PC-3 (cell line): ENCODE measurements around the gene CTSF. TPM values are rescaled to one million over a fixed set of nuclear protein-coding genes. Genes with fewer than 3 reads are reported as not detected.

Experiments
- ATAC-seq: fragments of 200-7000 bp; cut with Tn5 transposase; 2 replicates; pipeline ENCODE4 v1.9.1; 2020; ENCODE audit warnings: mild to moderate bottlenecking, moderate library complexity
- BruUV-seq: library from RNA; stranded (reverse); fragments of 400-500 nt; replicated peaks from 2 replicates; lab custom pipeline; 2021; lab: Mats Ljungman, UMichigan
- CTCF ChIA-PET: fragments of 300-600 bp; sonication (Branson Sonifier 250); formaldehyde crosslinking; loops from one replicate; lab custom pipeline; 2022; ENCODE audit warnings: antibody characterized with exemption; lab: Charles Lee
- POLR2A ChIA-PET: fragments of 300-600 bp; sonication (Branson Sonifier 250); formaldehyde crosslinking; loops from one replicate; lab custom pipeline; 2022; ENCODE audit warnings: antibody characterized with exemption; ENCODE audit not compliant: unreplicated experiment; lab: Charles Lee
- DNase-seq: peaks from one replicate; pipeline ENCODE4 v3.0.0-alpha.2; 2015
- H2AFZ ChIP-seq: fragments of 300-600 bp; sonication (generic); 2 replicates; pipeline ENCODE4 v1.6.0; 2016; ENCODE audit warnings: antibody characterized with exemption, low read length
- H3F3A ChIP-seq: fragments of 300-600 bp; sonication (generic); one replicate; pipeline ENCODE4 v1.6.0; 2017; ENCODE audit warnings: antibody characterized with exemption, low read length, control low read depth, mild to moderate bottlenecking; ENCODE audit not compliant: unreplicated experiment
- H3K27ac ChIP-seq: fragments of 300-600 bp; sonication (generic); 2 replicates; pipeline ENCODE4 v1.5.1; 2016; ENCODE audit warnings: mild to moderate bottlenecking, low read length
- H3K27me3 ChIP-seq: fragments of 300-600 bp; sonication (generic); 2 replicates; pipeline ENCODE4 v1.6.1; 2016; ENCODE audit warnings: low read length, mixed read lengths
- H3K36me3 ChIP-seq: fragments of 300-600 bp; sonication (generic); 2 replicates; pipeline ENCODE4 v1.6.1; 2016; ENCODE audit warnings: low read depth, mixed run types, low read length, mixed read lengths
- H3K4me1 ChIP-seq: fragments of 300-600 bp; sonication (generic); 2 replicates; pipeline ENCODE4 v1.5.1; 2016; ENCODE audit warnings: low read length; ENCODE audit not compliant: insufficient read depth
- H3K4me2 ChIP-seq: fragments of 300-600 bp; sonication (generic); 2 replicates; pipeline ENCODE4 v1.6.0; 2016; ENCODE audit warnings: low read length
- H3K4me3 ChIP-seq: fragments of 300-600 bp; sonication (generic); 2 replicates; pipeline ENCODE4 v1.5.1; 2016; ENCODE audit warnings: mild to moderate bottlenecking, low read length, mixed read lengths
- H3K79me2 ChIP-seq: fragments of 300-600 bp; sonication (generic); 2 replicates; pipeline ENCODE4 v1.6.1; 2017; ENCODE audit warnings: low read length, mixed read lengths
- H3K9ac ChIP-seq: fragments of 300-600 bp; sonication (generic); 2 replicates; pipeline ENCODE4 v1.6.0; 2016; ENCODE audit warnings: mild to moderate bottlenecking, low read length
- H3K9me2 ChIP-seq: fragments of 300-600 bp; sonication (generic); replicated peaks from 2 replicates; pipeline ENCODE4 v1.6.1; 2016; ENCODE audit warnings: mixed run types, low read length, mixed read lengths
- H3K9me3 ChIP-seq: fragments of 300-600 bp; sonication (generic); 2 replicates; pipeline ENCODE4 v1.6.1; 2016; ENCODE audit warnings: low read length, mixed read lengths
- H4K20me1 ChIP-seq: fragments of 300-600 bp; sonication (generic); 2 replicates; pipeline ENCODE4 v1.6.1; 2016; ENCODE audit warnings: low read length, mixed read lengths
- CTCF ChIP-seq: fragments of 300-600 bp; sonication (generic); conservative IDR thresholded peaks from 2 replicates; pipeline ENCODE4 v1.5.1; 2017; ENCODE audit warnings: antibody characterized with exemption, low read depth, mild to moderate bottlenecking, low read length
- EZH2 ChIP-seq: fragments of 300-600 bp; sonication (generic); IDR thresholded peaks from one replicate; pipeline ENCODE4 v1.6.1; 2017; ENCODE audit warnings: antibody characterized with exemption, mild to moderate bottlenecking, low read length; ENCODE audit not compliant: unreplicated experiment
- EZH2phosphoT487 ChIP-seq: fragments of 300-600 bp; sonication (generic); IDR thresholded peaks from 2 replicates; pipeline ENCODE4 v1.6.1; 2018; ENCODE audit warnings: mild to moderate bottlenecking, antibody characterized with exemption, low read length, borderline replicate concordance
- intact Hi-C: fragments of 100-400 bp; cut with micrococcal nuclease; formaldehyde crosslinking; loops from 2 replicates; pipeline ENCODE4 v1.9.0; 2023
- total RNA-seq: library from RNA; depleted of rRNA; stranded (reverse); fragments of >200 nt; gene quantifications from 2 replicates; pipeline ENCODE4 v1.2.3, GENCODE V29; 2014

Gene CTSF
- total RNA-seq, 1 experiment from 2014 or later = 9.4 TPM

DNA sequence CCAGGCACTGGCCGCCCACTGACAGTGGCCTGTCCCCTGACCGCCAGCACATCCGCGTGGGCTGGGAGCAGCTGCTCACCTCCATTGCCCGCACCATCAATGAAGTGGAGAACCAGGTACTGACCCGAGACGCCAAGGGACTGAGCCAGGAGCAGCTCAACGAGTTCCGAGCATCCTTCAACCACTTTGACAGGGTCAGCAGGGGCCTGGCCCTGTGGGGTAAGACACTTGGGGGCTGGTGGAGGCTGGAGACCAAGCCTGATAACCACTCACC lies 6.5 kb downstream of the CTSF start:
- H3K4me2 ChIP-seq = no peak overlapping the region
- H3K36me3 ChIP-seq = no peaks in the 10 kb centered on the region
- no peak overlapping the region for H3K27ac ChIP-seq
- H3K9ac ChIP-seq = no peak overlapping the region
- no peaks in the 10 kb centered on the region for H3K27me3 ChIP-seq
- no peaks in the 10 kb centered on the region for H3K4me1 ChIP-seq
- POLR2A ChIA-PET = no interaction called here
- no peaks in the 10 kb centered on the region for H4K20me1 ChIP-seq
- TF ChIP-seq EZH2phosphoT487 = no peak
- no peak for TF ChIP-seq CTCF
- no peak for TF ChIP-seq EZH2
- no peaks in the 10 kb centered on the region for H3K79me2 ChIP-seq
- no peak for ATAC-seq
- no peaks in the 10 kb centered on the region for H3K9me3 ChIP-seq
- H3F3A ChIP-seq = no peaks in the 10 kb centered on the region
- H2AFZ ChIP-seq = no peak overlapping the region
- intact Hi-C loops = no loop called here
- H3K9me2 ChIP-seq = no peaks in the 10 kb centered on the region
- no TSS peak for BruUV-seq
- DNase-seq = no peak
- no peak overlapping the region for H3K4me3 ChIP-seq
- CTCF ChIA-PET = no interaction called here

GRCh38 chr11:66561178-66561974 lies 7.0 kb downstream of the CTSF start:
- Histone ChIP-seq H4K20me1 (no peaks in the 10 kb centered on the region), H3K4me1 (no peaks in the 10 kb centered on the region), H3K79me2 (no peaks in the 10 kb centered on the region), H3K27ac (no peak overlapping the region), H3F3A (no peaks in the 10 kb centered on the region), H3K4me2 (no peak overlapping the region), H3K9me2 (no peaks in the 10 kb centered on the region), H2AFZ (no peak overlapping the region), H3K4me3 (no peak overlapping the region), H3K36me3 (no peaks in the 10 kb centered on the region), H3K9ac (no peak overlapping the region), H3K27me3 (no peaks in the 10 kb centered on the region), H3K9me3 (no peaks in the 10 kb centered on the region)
- no TSS peak for BruUV-seq
- DNase-seq (no peak), ATAC-seq (no peak)
- POLR2A ChIA-PET = no interaction called here
- CTCF ChIA-PET = interaction anchor here (0.7 kb wide), 1 partner anchor 133 kb away, joined by 3 read pairs; no protein-coding TSS in a partner anchor
- TF ChIP-seq CTCF = no peak
- no peak for TF ChIP-seq EZH2phosphoT487
- TF ChIP-seq EZH2 = no peak
- intact Hi-C loops = no loop called here

- H3K9ac ChIP-seq = no peak overlapping the region
- no peaks in the 10 kb centered on the region for H3F3A ChIP-seq
- no peak overlapping the region for H3K4me3 ChIP-seq
- H3K27ac ChIP-seq = no peak overlapping the region
- H2AFZ ChIP-seq = no peak overlapping the region
- H3K9me3 ChIP-seq = no peaks in the 10 kb centered on the region
- CTCF ChIA-PET = no interaction called here
- no peaks in the 10 kb centered on the region for H3K9me2 ChIP-seq
- H4K20me1 ChIP-seq = no peaks in the 10 kb centered on the region
- POLR2A ChIA-PET = no interaction called here
- no TSS peak for BruUV-seq
- H3K4me2 ChIP-seq = no peak overlapping the region
- intact Hi-C loops = no loop called here
- no peak for DNase-seq
- H3K79me2 ChIP-seq = no peaks in the 10 kb centered on the region
- H3K4me1 ChIP-seq = no peaks in the 10 kb centered on the region
- H3K27me3 ChIP-seq = no peaks in the 10 kb centered on the region
- ATAC-seq = no peak
- no peaks in the 10 kb centered on the region for H3K36me3 ChIP-seq
- TF ChIP-seq EZH2 = no peak
- TF ChIP-seq EZH2phosphoT487 = no peak
- TF ChIP-seq CTCF = no peak
Observed at GRCh38 chr11:66559866-66560676, 8.3 kb downstream of the CTSF start.
